ENCODE data around the gene ACTR1B.
A peak's percentile ranks its signal among the peaks of the same experiment; 100 is the strongest.

ACTR1B gene

GRCh38 chr2:97663626-97663961 lies 250 bp downstream of the ACTR1B start:
- peak overlapping the region; percentile 25 for H3K4me2 ChIP-seq (ENCODE audit: low read length)
- no peak overlapping the region for H2AK5ac ChIP-seq (ENCODE audit: low read length)
- H3K4me3 ChIP-seq (ENCODE audit: low read length): peak overlapping the region; percentile 84
- H2BK15ac ChIP-seq (replicated peaks; ENCODE audit: low read depth): no peak overlapping the region
- H4K8ac ChIP-seq (ENCODE audit: low read depth, low read length): no peak overlapping the region
- peaks cover 17% of the 10 kb centered on the region for H3K79me1 ChIP-seq (ENCODE audit: low read length)
- no peak overlapping the region for H4K5ac ChIP-seq (ENCODE audit: low read length)
- H3K23ac ChIP-seq (ENCODE audit: low read length): no peak overlapping the region
- H3K9ac ChIP-seq (ENCODE audit: low read length): peak overlapping the region; percentile 97
- H3K4ac ChIP-seq (ENCODE audit: low read depth, low read length): peak overlapping the region; percentile 58
- H3K4me1 ChIP-seq (ENCODE audit: control insufficient read depth, low read depth, low read length): peaks cover 10% of the 10 kb centered on the region
- peak overlapping the region; percentile 98 for H3K56ac ChIP-seq (ENCODE audit: low read length)
- H3K27ac ChIP-seq (ENCODE audit: low read depth, low read length): peak overlapping the region; percentile 96
- H3K36me3 ChIP-seq (ENCODE audit: control insufficient read depth, insufficient read depth, low read length): peaks cover 2% of the 10 kb centered on the region
- peak overlapping the region; percentile 77 for H2BK120ac ChIP-seq (ENCODE audit: low read depth, low read length)
- no CpG with 5 or more reads among the region's 46 CpGs for WGBS (ENCODE audit: extremely low coverage, insufficient coverage, low lambda C conversion rate)
- DNase-seq: no peak
- H2BK5ac ChIP-seq (ENCODE audit: low read length): peak overlapping the region; percentile 59
- H3K27me3 ChIP-seq (ENCODE audit: insufficient read depth, low read length, poor library complexity): no peaks in the 10 kb centered on the region
- peaks cover 14% of the 10 kb centered on the region for H3K79me2 ChIP-seq (ENCODE audit: control insufficient read depth, insufficient read depth, low read length)
- peak overlapping the region; percentile 97 for H3K18ac ChIP-seq (ENCODE audit: low read length)

- Histone ChIP-seq H3K4me1 (ENCODE audit: control insufficient read depth, low read depth, low read length) (peaks cover 10% of the 10 kb centered on the region), H2BK120ac (ENCODE audit: low read depth, low read length) (peak overlapping the region; percentile 77), H3K4me2 (ENCODE audit: low read length) (peak overlapping the region; percentile 94), H3K56ac (ENCODE audit: low read length) (peak overlapping the region; percentile 98), H4K8ac (ENCODE audit: low read depth, low read length) (no peak overlapping the region), H3K27me3 (ENCODE audit: insufficient read depth, low read length, poor library complexity) (no peaks in the 10 kb centered on the region), H3K4me3 (ENCODE audit: low read length) (peak overlapping the region; percentile 84), H3K27ac (ENCODE audit: low read depth, low read length) (peak overlapping the region; percentile 96), H2BK5ac (ENCODE audit: low read length) (peak overlapping the region; percentile 70), H3K23ac (ENCODE audit: low read length) (peak overlapping the region; percentile 68), H3K79me1 (ENCODE audit: low read length) (peaks cover 17% of the 10 kb centered on the region), H2BK15ac (replicated peaks; ENCODE audit: low read depth) (no peak overlapping the region), H3K36me3 (ENCODE audit: control insufficient read depth, insufficient read depth, low read length) (peaks cover 2% of the 10 kb centered on the region), H4K5ac (ENCODE audit: low read length) (no peak overlapping the region), H3K9ac (ENCODE audit: low read length) (peak overlapping the region; percentile 97), H2AK5ac (ENCODE audit: low read length) (peak overlapping the region; percentile 85), H3K79me2 (ENCODE audit: control insufficient read depth, insufficient read depth, low read length) (peaks cover 14% of the 10 kb centered on the region), H3K18ac (ENCODE audit: low read length) (peak overlapping the region; percentile 97), H3K4ac (ENCODE audit: low read depth, low read length) (peak overlapping the region; percentile 58)
- peak; percentile 97 for DNase-seq
- no CpG with 5 or more reads among the region's 24 CpGs for WGBS (ENCODE audit: extremely low coverage, insufficient coverage, low lambda C conversion rate)
These were observed 784 bp downstream of the ACTR1B start for GRCh38 chr2:97662895-97663625.

- no peak overlapping the region for H2BK5ac ChIP-seq (ENCODE audit: low read length)
- no peaks in the 10 kb centered on the region for H3K27me3 ChIP-seq (ENCODE audit: insufficient read depth, low read length, poor library complexity)
- H3K23ac ChIP-seq (ENCODE audit: low read length): peak overlapping the region; percentile 48
- no peak overlapping the region for H2AK5ac ChIP-seq (ENCODE audit: low read length)
- H2BK15ac ChIP-seq (replicated peaks; ENCODE audit: low read depth): no peak overlapping the region
- H3K56ac ChIP-seq (ENCODE audit: low read length): peak overlapping the region; percentile 98
- no peak overlapping the region for H3K4ac ChIP-seq (ENCODE audit: low read depth, low read length)
- no peak overlapping the region for H2BK120ac ChIP-seq (ENCODE audit: low read depth, low read length)
- H3K79me2 ChIP-seq (ENCODE audit: control insufficient read depth, insufficient read depth, low read length): peaks cover 14% of the 10 kb centered on the region
- no CpG with 5 or more reads among the region's 12 CpGs for WGBS (ENCODE audit: extremely low coverage, insufficient coverage, low lambda C conversion rate)
- peaks cover 17% of the 10 kb centered on the region for H3K79me1 ChIP-seq (ENCODE audit: low read length)
- DNase-seq: no peak
- peaks cover 10% of the 10 kb centered on the region for H3K4me1 ChIP-seq (ENCODE audit: control insufficient read depth, low read depth, low read length)
- H4K5ac ChIP-seq (ENCODE audit: low read length): no peak overlapping the region
- no peak overlapping the region for H4K8ac ChIP-seq (ENCODE audit: low read depth, low read length)
- H3K4me3 ChIP-seq (ENCODE audit: low read length): no peak overlapping the region
- peak overlapping the region; percentile 97 for H3K9ac ChIP-seq (ENCODE audit: low read length)
- peak overlapping the region; percentile 96 for H3K27ac ChIP-seq (ENCODE audit: low read depth, low read length)
- peak overlapping the region; percentile 94 for H3K4me2 ChIP-seq (ENCODE audit: low read length)
- peaks cover 2% of the 10 kb centered on the region for H3K36me3 ChIP-seq (ENCODE audit: control insufficient read depth, insufficient read depth, low read length)
- H3K18ac ChIP-seq (ENCODE audit: low read length): peak overlapping the region; percentile 34
These were observed 1.4 kb downstream of the ACTR1B start for GRCh38 chr2:97662386-97662894.

GRCh38 chr2:97661927-97662326 lies 1.9 kb downstream of the ACTR1B start:
- no peak overlapping the region for H2BK120ac ChIP-seq (ENCODE audit: low read depth, low read length)
- peaks cover 14% of the 10 kb centered on the region for H3K79me2 ChIP-seq (ENCODE audit: control insufficient read depth, insufficient read depth, low read length)
- no peaks in the 10 kb centered on the region for H3K27me3 ChIP-seq (ENCODE audit: insufficient read depth, low read length, poor library complexity)
- no peak overlapping the region for H4K5ac ChIP-seq (ENCODE audit: low read length)
- no peak overlapping the region for H4K8ac ChIP-seq (ENCODE audit: low read depth, low read length)
- H3K23ac ChIP-seq (ENCODE audit: low read length): no peak overlapping the region
- WGBS (ENCODE audit: extremely low coverage, insufficient coverage, low lambda C conversion rate): no CpG with 5 or more reads among the region's 6 CpGs
- no peak for DNase-seq
- H2BK5ac ChIP-seq (ENCODE audit: low read length): no peak overlapping the region
- peak overlapping the region; percentile 25 for H3K4me2 ChIP-seq (ENCODE audit: low read length)
- peaks cover 17% of the 10 kb centered on the region for H3K79me1 ChIP-seq (ENCODE audit: low read length)
- peak overlapping the region; percentile 42 for H3K56ac ChIP-seq (ENCODE audit: low read length)
- peaks cover 2% of the 10 kb centered on the region for H3K36me3 ChIP-seq (ENCODE audit: control insufficient read depth, insufficient read depth, low read length)
- H2BK15ac ChIP-seq (replicated peaks; ENCODE audit: low read depth): no peak overlapping the region
- no peak overlapping the region for H3K18ac ChIP-seq (ENCODE audit: low read length)
- no peak overlapping the region for H3K9ac ChIP-seq (ENCODE audit: low read length)
- H3K4me1 ChIP-seq (ENCODE audit: control insufficient read depth, low read depth, low read length): peaks cover 10% of the 10 kb centered on the region
- H3K27ac ChIP-seq (ENCODE audit: low read depth, low read length): no peak overlapping the region
- no peak overlapping the region for H3K4me3 ChIP-seq (ENCODE audit: low read length)
- H3K4ac ChIP-seq (ENCODE audit: low read depth, low read length): no peak overlapping the region
- no peak overlapping the region for H2AK5ac ChIP-seq (ENCODE audit: low read length)

GRCh38 chr2:97660775-97661389 lies 3.0 kb downstream of the ACTR1B start:
- Histone ChIP-seq H3K4me3 (ENCODE audit: low read length) (no peak overlapping the region), H3K4me1 (ENCODE audit: control insufficient read depth, low read depth, low read length) (peaks cover 10% of the 10 kb centered on the region), H2BK5ac (ENCODE audit: low read length) (no peak overlapping the region), H4K8ac (ENCODE audit: low read depth, low read length) (no peak overlapping the region), H3K9ac (ENCODE audit: low read length) (no peak overlapping the region), H3K27ac (ENCODE audit: low read depth, low read length) (no peak overlapping the region), H2BK15ac (replicated peaks; ENCODE audit: low read depth) (no peak overlapping the region), H4K5ac (ENCODE audit: low read length) (no peak overlapping the region), H3K79me2 (ENCODE audit: control insufficient read depth, insufficient read depth, low read length) (peaks cover 14% of the 10 kb centered on the region), H3K79me1 (ENCODE audit: low read length) (peaks cover 17% of the 10 kb centered on the region), H2BK120ac (ENCODE audit: low read depth, low read length) (no peak overlapping the region), H3K18ac (ENCODE audit: low read length) (no peak overlapping the region), H3K27me3 (ENCODE audit: insufficient read depth, low read length, poor library complexity) (no peaks in the 10 kb centered on the region), H3K56ac (ENCODE audit: low read length) (no peak overlapping the region), H3K23ac (ENCODE audit: low read length) (peak overlapping the region; percentile 80), H3K4ac (ENCODE audit: low read depth, low read length) (no peak overlapping the region), H2AK5ac (ENCODE audit: low read length) (no peak overlapping the region), H3K36me3 (ENCODE audit: control insufficient read depth, insufficient read depth, low read length) (peaks cover 2% of the 10 kb centered on the region), H3K4me2 (ENCODE audit: low read length) (no peak overlapping the region)
- no CpG with 5 or more reads among the region's 18 CpGs for WGBS (ENCODE audit: extremely low coverage, insufficient coverage, low lambda C conversion rate)
- no peak for DNase-seq
